OCI-LY1 (cell line): Measurements from ENCODE around the gene OR1A2.
"Not testable (repeated sequence)": the region's sequence is repeated elsewhere in the genome, so short reads cannot be mapped to it uniquely, and the experiment has no call there.

Experiments used
- EZH2 ChIP-seq: fragments of 200-600 bp; sonication (generic), shearing (Covaris generic); IDR thresholded peaks from 2 replicates; pipeline ENCODE4 v1.8.0; 2017; ENCODE audit warnings: borderline replicate concordance, mixed run types, mild to moderate bottlenecking, antibody characterized with exemption, low read length, moderate library complexity, mixed read lengths
- TF ChIP-seq, protein P1 (sequence below): fragments of 200-600 bp; sonication (generic), shearing (Covaris generic); IDR thresholded peaks from 2 replicates; pipeline ENCODE4 v1.5.1; 2017; ENCODE audit warnings: mild to moderate bottlenecking, antibody characterized with exemption, low read length, moderate library complexity, mixed read lengths

DNA sequence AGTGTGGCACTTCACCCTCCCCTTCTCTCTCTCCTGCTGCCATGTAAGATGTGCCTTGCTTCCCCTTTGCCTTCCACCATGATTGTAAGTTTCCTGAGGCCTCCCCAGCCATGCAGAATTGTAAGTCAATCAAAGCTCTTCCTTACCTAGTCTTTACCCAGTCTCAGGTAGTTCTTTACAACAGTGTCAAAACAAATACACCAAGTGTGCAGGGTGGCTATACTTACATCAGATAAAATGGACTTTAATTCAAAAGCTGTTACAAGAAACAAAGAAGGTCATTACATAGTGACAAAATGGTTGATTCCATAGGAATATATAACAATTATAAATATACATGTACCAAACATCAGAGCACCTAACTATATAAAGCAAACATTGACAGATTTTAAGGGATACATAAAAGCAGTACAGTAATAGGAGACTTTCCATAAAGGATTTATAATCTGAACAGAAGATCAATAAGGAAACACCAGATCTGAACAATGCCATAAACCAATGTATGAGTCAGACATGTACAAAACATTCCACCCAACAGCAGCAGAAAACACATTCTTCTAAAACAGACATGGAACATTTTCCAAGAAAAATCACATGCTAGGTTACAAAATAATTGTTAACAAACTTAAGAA lies 27.5 kb downstream of the OR1A2 start:
- TF ChIP-seq, protein P1, sequence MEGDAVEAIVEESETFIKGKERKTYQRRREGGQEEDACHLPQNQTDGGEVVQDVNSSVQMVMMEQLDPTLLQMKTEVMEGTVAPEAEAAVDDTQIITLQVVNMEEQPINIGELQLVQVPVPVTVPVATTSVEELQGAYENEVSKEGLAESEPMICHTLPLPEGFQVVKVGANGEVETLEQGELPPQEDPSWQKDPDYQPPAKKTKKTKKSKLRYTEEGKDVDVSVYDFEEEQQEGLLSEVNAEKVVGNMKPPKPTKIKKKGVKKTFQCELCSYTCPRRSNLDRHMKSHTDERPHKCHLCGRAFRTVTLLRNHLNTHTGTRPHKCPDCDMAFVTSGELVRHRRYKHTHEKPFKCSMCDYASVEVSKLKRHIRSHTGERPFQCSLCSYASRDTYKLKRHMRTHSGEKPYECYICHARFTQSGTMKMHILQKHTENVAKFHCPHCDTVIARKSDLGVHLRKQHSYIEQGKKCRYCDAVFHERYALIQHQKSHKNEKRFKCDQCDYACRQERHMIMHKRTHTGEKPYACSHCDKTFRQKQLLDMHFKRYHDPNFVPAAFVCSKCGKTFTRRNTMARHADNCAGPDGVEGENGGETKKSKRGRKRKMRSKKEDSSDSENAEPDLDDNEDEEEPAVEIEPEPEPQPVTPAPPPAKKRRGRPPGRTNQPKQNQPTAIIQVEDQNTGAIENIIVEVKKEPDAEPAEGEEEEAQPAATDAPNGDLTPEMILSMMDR, result not testable (repeated sequence)
- TF ChIP-seq EZH2, result not testable (repeated sequence)
